HepG2 (cell line): ENCODE results near the gene MICAL1. TPM values are rescaled to one million over a fixed set of nuclear protein-coding genes. Genes with fewer than 3 reads are reported as not detected.

Experiments used
- IKZF4 ChIP-seq: sonication (generic); formaldehyde crosslinking; IDR thresholded peaks from 2 replicates; pipeline ENCODE4 v1.5.1; 2020; ENCODE audit warnings: borderline replicate concordance, mild to moderate bottlenecking, low read depth, missing genetic modification reagents; ENCODE audit errors: not compliant biosample characterization
- LBX2 ChIP-seq: sonication (generic); formaldehyde crosslinking; IDR thresholded peaks from 2 replicates; pipeline ENCODE4 v1.5.0; 2020; ENCODE audit warnings: missing genetic modification reagents, mild to moderate bottlenecking, borderline replicate concordance
- MTF1 ChIP-seq: sonication (generic); formaldehyde crosslinking; IDR thresholded peaks from 2 replicates; pipeline ENCODE4 v1.5.0; 2020; ENCODE audit warnings: missing genetic modification reagents
- PAX8 ChIP-seq: sonication (generic); formaldehyde crosslinking; IDR thresholded peaks from 2 replicates; pipeline ENCODE4 v1.8.0; 2022; ENCODE audit warnings: mild to moderate bottlenecking, missing genetic modification reagents, borderline replicate concordance
- POGK ChIP-seq: sonication (generic); formaldehyde crosslinking; conservative IDR thresholded peaks from 2 replicates; pipeline ENCODE4 v1.8.0; 2022; ENCODE audit warnings: mild to moderate bottlenecking, moderate library complexity, missing genetic modification reagents
- RERE ChIP-seq: IDR thresholded peaks from 2 replicates; pipeline ENCODE4 v1.6.1; 2016; ENCODE audit warnings: low read depth, missing genetic modification reagents, missing compliant biosample characterization
- SALL1 ChIP-seq: sonication (generic); formaldehyde crosslinking; IDR thresholded peaks from 2 replicates; pipeline ENCODE4 v1.8.0; 2022; ENCODE audit warnings: mild to moderate bottlenecking, missing genetic modification reagents
- SNRNP70 ChIP-seq: fragments of 200-400 bp; formaldehyde crosslinking; IDR thresholded peaks from 2 replicates; pipeline ENCODE4 v1.6.1; 2017; ENCODE audit warnings: mild to moderate bottlenecking, low read depth, low read length, moderate library complexity
- TARDBP ChIP-seq: sonication (generic); formaldehyde crosslinking; IDR thresholded peaks from 2 replicates; pipeline ENCODE4 v1.8.0; 2022; ENCODE audit warnings: mild to moderate bottlenecking, missing genetic modification reagents
- ZEB1 ChIP-seq: IDR thresholded peaks from 2 replicates; pipeline ENCODE4 v1.6.1; 2012; ENCODE audit warnings: mild to moderate bottlenecking, low read depth, inconsistent platforms; ENCODE audit not compliant: insufficient replicate concordance
- ZNF30 ChIP-seq: sonication (generic); formaldehyde crosslinking; IDR thresholded peaks from 2 replicates; pipeline ENCODE4 v1.5.0; 2020; ENCODE audit warnings: mild to moderate bottlenecking, missing genetic modification reagents
- ZNF383 ChIP-seq: sonication (generic); formaldehyde crosslinking; IDR thresholded peaks from 2 replicates; pipeline ENCODE4 v1.4.0; 2020; ENCODE audit warnings: missing genetic modification reagents, mild to moderate bottlenecking, borderline replicate concordance
- ZNF556 ChIP-seq: sonication (generic); formaldehyde crosslinking; IDR thresholded peaks from 2 replicates; pipeline ENCODE4 v1.4.0; 2020; ENCODE audit warnings: mild to moderate bottlenecking, missing genetic modification reagents, borderline replicate concordance
- ZNF674 ChIP-seq: sonication (generic); formaldehyde crosslinking; IDR thresholded peaks from 2 replicates; pipeline ENCODE4 v1.5.0; 2020; ENCODE audit warnings: low read depth, mild to moderate bottlenecking, missing genetic modification reagents
- ZNF770 ChIP-seq: sonication (generic); formaldehyde crosslinking; IDR thresholded peaks from 2 replicates; pipeline ENCODE4 v1.5.0; 2020; ENCODE audit warnings: mild to moderate bottlenecking, missing genetic modification reagents
- ZNF792 ChIP-seq: IDR thresholded peaks from 2 replicates; pipeline ENCODE4 v1.6.1; 2016
- ZNF841 ChIP-seq: sonication (generic); formaldehyde crosslinking; IDR thresholded peaks from 2 replicates; pipeline ENCODE4 v1.8.1; 2023; ENCODE audit warnings: missing genetic modification reagents, borderline replicate concordance
- ZSCAN22 ChIP-seq: sonication (generic); formaldehyde crosslinking; IDR thresholded peaks from 2 replicates; pipeline ENCODE4 v1.4.0; 2020; ENCODE audit warnings: mild to moderate bottlenecking, missing genetic modification reagents
- ZSCAN9 ChIP-seq: IDR thresholded peaks from 2 replicates; pipeline ENCODE4 v1.6.1; 2016; ENCODE audit warnings: borderline replicate concordance
- polyA plus RNA-seq, 8 experiments: library from polyadenylated mRNA; depleted of rRNA in 3 of 8; stranded (reverse) in 7 of 8; unstranded in 1 of 8; fragments of >200 nt; fragmentation: Illumina TruSeq in 4 of 8; extraction: Trizol in 4 of 8; gene quantifications; 2 replicates each; pipeline versions ENCODE4 v1.2.1 to v1.2.3, GENCODE V29; 2011 to 2016; ENCODE audit warnings: low read depth in 4 of 8, missing spikeins in 1 of 8, mixed read lengths in 1 of 8; ENCODE audit not compliant: insufficient read depth in 1 of 8
- total RNA-seq, 5 experiments: library from RNA; depleted of rRNA; stranded (reverse); fragments of >200 nt; fragmentation: Illumina TruSeq; extraction: Trizol; gene quantifications; 2 replicates each; pipeline ENCODE4 v1.2.3, GENCODE V29; 2016; ENCODE audit warnings: low read depth in 1 of 5

MICAL1 gene
- total and polyA plus RNA-seq, 2 of the 13 experiments (the other 11 are each of a cell fraction or from before 2014, with no cell fraction given), result 6.9 to 39.0 TPM

- no peak for TF ChIP-seq SNRNP70
- peak; percentile 58 for TF ChIP-seq MTF1 (CRISPR knock-in tag)
- no peak for TF ChIP-seq ZNF770
- TF ChIP-seq ZSCAN22 (CRISPR knock-in tag), result 0 out of 2 replicates have a peak, but pooled peaks have one; percentile 23
- no peak for TF ChIP-seq TARDBP (CRISPR knock-in tag)
- peak; percentile 36; the same call in 1 of the 2 replicates for TF ChIP-seq ZNF792 (CRISPR knock-in tag)
- no peak for TF ChIP-seq ZNF383 (CRISPR knock-in tag)
- TF ChIP-seq ZNF674 (CRISPR knock-in tag), result no peak
- 0 out of 2 replicates have a peak, but pooled peaks have one; percentile 61 for TF ChIP-seq POGK (CRISPR knock-in tag)
- TF ChIP-seq PAX8 (CRISPR knock-in tag), result peak; percentile 9; the same call in 1 of the 2 replicates
- TF ChIP-seq ZSCAN9, result 0 out of 2 replicates have a peak, but pooled peaks have one; percentile 5
- TF ChIP-seq ZNF841, result 0 out of 2 replicates have a peak, but pooled peaks have one; percentile 55
- no peak for TF ChIP-seq IKZF4 (CRISPR knock-in tag)
- TF ChIP-seq ZEB1, result peak; percentile 35
- TF ChIP-seq RERE (CRISPR knock-in tag), result no peak
- peak; percentile 68 for TF ChIP-seq SALL1 (CRISPR knock-in tag)
- 0 out of 2 replicates have a peak, but pooled peaks have one; percentile 70 for TF ChIP-seq ZNF556 (CRISPR knock-in tag)
- peak; percentile 93; the same call in 1 of the 2 replicates for TF ChIP-seq ZNF30 (CRISPR knock-in tag)
- peak; percentile 84; the same call in 1 of the 2 replicates for TF ChIP-seq LBX2 (CRISPR knock-in tag)
Observed at GRCh38 chr6:109440331-109441068, 15.1 kb downstream of the MICAL1 start, which contains the start of the genes PPIL6 and SMPD2 (continued).
